Activated CD8-positive, alpha-beta memory T cell treated with anti-CD3 and anti-CD28 coated beads, Interleukin-2, amount 50 U/mL, for 1 hour (primary cell): ENCODE results near the gene ASAP2.

ENCODE experiments used
- DNase-seq: peaks from one replicate; pipeline ENCODE4 v3.0.0-alpha.2; 2020; ENCODE audit errors: extremely low read depth

The ASAP2 gene

GRCh38 chr2:9205963-9206948 lies at the start of gene ASAP2:
ASAP2 (plus strand) TSS chr2:9206812; CDS start chr2:9207105, 293 bp downstream.
- DNase-seq = no peak

GRCh38 chr2:9158786-9159779 lies 47.5 kb upstream of the ASAP2 start:
- no peak for DNase-seq

GRCh38 chr2:9160732-9161131 lies 45.9 kb upstream of the ASAP2 start:
- DNase-seq = no peak

GRCh38 chr2:9162841-9163240 lies 43.8 kb upstream of the ASAP2 start:
- no peak for DNase-seq

GRCh38 chr2:9163306-9164111 lies 43.1 kb upstream of the ASAP2 start:
- no peak for DNase-seq

- no peak for DNase-seq
These were observed 42.5 kb upstream of the ASAP2 start for GRCh38 chr2:9164112-9164608.

GRCh38 chr2:9165625-9166024 lies 41.0 kb upstream of the ASAP2 start:
- no peak for DNase-seq

GRCh38 chr2:9166579-9167377 lies 39.8 kb upstream of the ASAP2 start:
- DNase-seq = no peak

- no peak for DNase-seq
These were observed 38.6 kb upstream of the ASAP2 start for GRCh38 chr2:9167718-9168657.

- no peak for DNase-seq
These were observed 37.8 kb upstream of the ASAP2 start for GRCh38 chr2:9168821-9169221.

GRCh38 chr2:9169349-9170107 lies 37.1 kb upstream of the ASAP2 start:
- no peak for DNase-seq

- no peak for DNase-seq
These were observed 36.0 kb upstream of the ASAP2 start for GRCh38 chr2:9170458-9171130.

- DNase-seq = no peak
These were observed 31.7 kb upstream of the ASAP2 start for GRCh38 chr2:9174771-9175437.

GRCh38 chr2:9178110-9178903 lies 28.3 kb upstream of the ASAP2 start:
- no peak for DNase-seq

- no peak for DNase-seq
These were observed 27.6 kb upstream of the ASAP2 start for GRCh38 chr2:9178904-9179571.
